GM23248 (cell line): ENCODE results near the gene TRDN.

Experiments
- EZH2 ChIP-seq: fragments of 200-600 bp; sonication (generic); IDR thresholded peaks from 2 replicates; pipeline ENCODE4 v1.6.1; 2018; ENCODE audit warnings: antibody characterized with exemption, mild to moderate bottlenecking; ENCODE audit not compliant: insufficient read depth, poor library complexity, severe bottlenecking
- EZH2phosphoT487 ChIP-seq: fragments of 200-600 bp; sonication (generic); IDR thresholded peaks from 2 replicates; pipeline ENCODE4 v1.6.1; 2018; ENCODE audit warnings: antibody characterized with exemption, moderate library complexity, mild to moderate bottlenecking, low read depth; ENCODE audit not compliant: insufficient read depth

DNA sequence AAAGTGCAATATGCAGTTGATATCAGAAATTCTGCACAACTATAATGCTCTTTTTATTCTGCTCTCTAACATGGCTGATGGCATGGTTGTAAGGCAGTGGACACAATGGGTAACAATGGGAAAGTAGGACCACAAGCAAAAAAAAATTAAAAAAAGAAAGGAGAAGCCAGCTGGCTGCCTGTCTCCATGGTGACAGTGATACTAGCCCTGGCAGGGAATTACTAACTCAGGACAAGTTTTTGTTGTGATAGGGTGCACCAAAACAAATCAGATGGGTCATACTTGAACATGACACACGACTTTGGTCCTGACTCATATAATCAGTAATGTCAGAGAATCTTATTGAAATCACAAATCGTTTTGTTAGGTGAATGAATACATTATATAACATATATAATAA lies 169.4 kb downstream of the TRDN start:
- no peak for TF ChIP-seq EZH2
- no peak for TF ChIP-seq EZH2phosphoT487
